WI38 (cell line): ENCODE results near the gene TLCD3A.
"Not testable (repeated sequence)": the region's sequence is repeated elsewhere in the genome, so short reads cannot be mapped to it uniquely, and the experiment has no call there.

ENCODE experiments used
- H3K4me3 ChIP-seq: 2 replicates; pipeline ENCODE4 v1.5.1; 2011; ENCODE audit warnings: low read depth, mild to moderate bottlenecking, control low read depth, low read length
- TF ChIP-seq, protein P1 (sequence below): IDR thresholded peaks from 2 replicates; pipeline ENCODE4 v1.5.1; 2012; ENCODE audit warnings: low read depth, mild to moderate bottlenecking, control low read depth, low read length

Gene TLCD3A

GRCh38 chr17:787641-788221, 55.3 kb downstream of the TLCD3A start:
- TF ChIP-seq, protein P1, sequence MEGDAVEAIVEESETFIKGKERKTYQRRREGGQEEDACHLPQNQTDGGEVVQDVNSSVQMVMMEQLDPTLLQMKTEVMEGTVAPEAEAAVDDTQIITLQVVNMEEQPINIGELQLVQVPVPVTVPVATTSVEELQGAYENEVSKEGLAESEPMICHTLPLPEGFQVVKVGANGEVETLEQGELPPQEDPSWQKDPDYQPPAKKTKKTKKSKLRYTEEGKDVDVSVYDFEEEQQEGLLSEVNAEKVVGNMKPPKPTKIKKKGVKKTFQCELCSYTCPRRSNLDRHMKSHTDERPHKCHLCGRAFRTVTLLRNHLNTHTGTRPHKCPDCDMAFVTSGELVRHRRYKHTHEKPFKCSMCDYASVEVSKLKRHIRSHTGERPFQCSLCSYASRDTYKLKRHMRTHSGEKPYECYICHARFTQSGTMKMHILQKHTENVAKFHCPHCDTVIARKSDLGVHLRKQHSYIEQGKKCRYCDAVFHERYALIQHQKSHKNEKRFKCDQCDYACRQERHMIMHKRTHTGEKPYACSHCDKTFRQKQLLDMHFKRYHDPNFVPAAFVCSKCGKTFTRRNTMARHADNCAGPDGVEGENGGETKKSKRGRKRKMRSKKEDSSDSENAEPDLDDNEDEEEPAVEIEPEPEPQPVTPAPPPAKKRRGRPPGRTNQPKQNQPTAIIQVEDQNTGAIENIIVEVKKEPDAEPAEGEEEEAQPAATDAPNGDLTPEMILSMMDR, result no peak
- H3K4me3 ChIP-seq, result no peak overlapping the region

DNA sequence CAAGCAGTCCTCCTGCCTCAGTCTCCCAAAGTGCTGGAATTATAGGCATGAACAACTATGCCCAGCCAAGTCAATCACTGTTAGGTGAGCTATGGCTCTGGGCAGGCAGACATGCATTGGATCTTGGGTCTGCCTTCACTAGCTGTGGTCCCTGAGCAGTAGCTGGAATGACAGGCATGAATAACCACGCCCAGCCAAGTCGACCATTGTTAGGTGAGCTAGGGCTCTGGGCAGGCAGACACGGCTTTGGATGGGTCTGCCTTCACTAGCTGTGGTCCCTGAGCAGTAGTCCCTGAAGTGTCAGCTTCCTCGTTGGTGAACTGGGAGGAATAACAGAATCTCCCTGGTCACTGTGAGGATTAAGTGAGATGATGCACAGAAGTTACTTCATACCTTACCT, 56.2 kb downstream of the TLCD3A start:
- TF ChIP-seq, protein P1, result no peak
- no peak overlapping the region for H3K4me3 ChIP-seq

DNA sequence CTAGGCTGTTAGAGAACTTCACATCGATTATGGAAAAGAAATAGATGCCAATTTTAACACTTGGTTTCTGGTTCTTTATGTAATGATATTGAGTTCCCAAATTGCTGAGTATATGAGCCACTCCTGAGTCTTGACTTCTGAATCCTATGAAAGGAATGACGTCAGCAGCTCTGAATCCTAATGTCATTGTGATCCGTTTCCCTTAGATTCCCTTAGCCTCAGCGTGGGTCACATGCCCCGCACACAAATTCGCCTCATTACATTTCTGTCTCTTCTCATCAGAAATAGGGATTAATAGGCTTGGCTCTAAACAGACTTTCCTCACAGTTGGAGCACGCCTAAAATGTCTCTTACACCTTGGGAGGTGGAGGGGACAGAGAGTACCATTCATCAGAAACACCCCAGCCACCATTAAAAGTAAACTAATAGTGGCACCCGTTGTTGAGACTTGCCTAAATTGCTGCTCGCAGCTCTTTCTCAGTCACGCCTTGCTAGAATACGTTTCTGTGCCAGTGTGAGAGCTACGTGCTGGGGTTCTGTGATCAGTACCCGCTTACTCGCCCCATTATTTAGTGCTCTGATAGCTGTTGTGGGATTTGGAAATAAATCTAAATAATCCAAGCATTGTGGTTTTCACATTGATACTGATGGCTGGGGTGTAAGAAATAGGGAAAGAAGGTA, 56.9 kb downstream of the TLCD3A start:
- TF ChIP-seq, protein P1, result no peak
- H3K4me3 ChIP-seq, result no peak overlapping the region

DNA sequence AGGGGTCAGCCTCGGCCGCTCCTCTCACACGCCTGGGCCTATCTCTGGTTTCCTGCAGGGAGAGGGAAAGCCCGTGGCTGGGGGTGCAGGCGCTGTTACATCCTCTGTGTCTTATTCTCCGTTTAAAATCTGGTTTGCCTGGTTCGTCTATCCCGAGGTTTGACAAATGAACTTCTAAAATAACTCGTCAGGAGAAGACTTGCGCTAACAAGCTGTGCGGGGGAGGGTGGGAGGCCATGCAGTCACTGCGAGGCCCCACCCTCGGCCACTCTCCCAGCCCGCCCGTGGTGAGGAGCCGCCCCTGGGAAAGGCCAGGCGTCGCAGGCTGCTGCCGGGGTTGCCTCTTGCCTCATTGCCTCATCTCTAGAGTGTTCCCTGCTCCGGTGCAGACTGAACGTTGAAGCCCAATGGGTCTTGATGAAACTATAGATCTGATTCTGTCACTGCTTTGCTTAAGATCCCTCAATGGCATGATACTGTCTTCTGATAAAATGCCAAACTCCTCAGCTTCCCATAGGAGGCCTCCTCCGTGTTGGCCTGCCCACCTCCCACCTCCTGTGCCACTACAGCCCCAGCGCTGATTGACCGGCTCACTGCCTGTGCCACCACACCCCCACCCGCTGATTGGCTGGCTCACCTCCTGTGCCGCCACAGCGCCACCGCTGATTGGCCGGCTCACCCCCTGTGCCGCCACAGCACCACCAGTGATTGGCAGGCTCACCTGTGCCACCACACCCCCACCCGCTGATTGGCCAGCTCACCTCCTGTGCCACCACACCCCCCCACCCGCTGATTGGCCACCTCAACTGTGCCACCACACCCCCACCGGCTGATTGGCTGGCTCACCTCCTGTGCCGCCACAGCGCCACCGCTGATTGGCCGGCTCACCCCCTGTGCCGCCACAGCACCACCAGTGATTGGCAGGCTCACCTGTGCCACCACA, 57.8 kb downstream of the TLCD3A start:
- H3K4me3 ChIP-seq, result not testable (repeated sequence)

DNA sequence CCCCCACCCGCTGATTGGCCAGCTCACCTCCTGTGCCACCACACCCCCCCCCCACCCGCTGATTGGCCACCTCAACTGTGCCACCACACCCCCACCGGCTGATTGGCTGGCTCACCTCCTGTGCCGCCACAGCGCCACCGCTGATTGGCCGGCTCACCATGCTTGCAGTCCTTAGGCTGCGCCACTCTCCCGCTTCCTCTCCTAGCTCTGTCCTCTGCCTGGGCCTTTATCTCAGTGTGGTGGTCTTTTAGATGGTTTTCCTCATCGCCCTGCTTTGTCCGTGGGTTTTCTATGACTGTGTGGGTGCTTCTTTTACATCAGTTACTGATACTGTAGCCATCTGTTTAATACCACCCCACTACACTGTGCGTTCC, 58.5 kb downstream of the TLCD3A start:
- not testable (repeated sequence) for H3K4me3 ChIP-seq

GRCh38 chr17:791829-792228, 59.4 kb downstream of the TLCD3A start:
- TF ChIP-seq, protein P1, result no peak
- no peak overlapping the region for H3K4me3 ChIP-seq

- TF ChIP-seq, protein P1, result no peak
- H3K4me3 ChIP-seq, result no peak overlapping the region
Observed at GRCh38 chr17:792277-792676, 59.9 kb downstream of the TLCD3A start.
